ENCODE measurements around the gene DRAXIN.
A peak's percentile ranks its signal among the peaks of the same experiment; 100 is the strongest.

Gene DRAXIN

DNA sequence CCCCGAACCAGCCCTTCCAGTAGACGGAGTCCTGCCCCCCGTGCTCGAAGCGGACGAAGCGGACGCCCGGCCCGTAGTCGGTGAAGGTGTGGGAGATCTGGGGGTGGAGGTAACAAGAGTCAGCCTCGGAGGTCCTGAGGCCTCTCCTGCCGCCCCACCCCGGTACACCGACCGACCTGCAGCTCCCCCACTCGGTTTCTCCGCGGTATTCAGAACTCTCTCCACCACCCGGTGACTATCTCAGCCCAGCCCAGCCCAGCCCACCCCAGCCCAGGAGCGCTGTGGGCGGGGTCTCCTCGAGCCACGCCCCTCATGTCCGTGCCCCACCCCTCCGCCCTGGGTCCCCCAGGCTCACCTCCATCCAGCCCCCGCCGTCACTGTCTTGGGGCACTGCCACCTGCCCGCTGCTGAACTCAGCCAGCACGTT, 42.8 kb upstream of the DRAXIN start:
- Histone ChIP-seq H4K20me1 (ENCODE audit: insufficient read depth, low read length) (no peaks in the 10 kb centered on the region), H3K9me2 (replicated peaks; ENCODE audit: insufficient read depth, low read length) (no peaks in the 10 kb centered on the region), H3K4me2 (ENCODE audit: low read depth, low read length) (no peak overlapping the region), H3K27ac (ENCODE audit: low read length) (no peak overlapping the region), H3K4me1 (ENCODE audit: low read length) (peaks cover 15% of the 10 kb centered on the region), H2AFZ (ENCODE audit: low read length) (no peak overlapping the region), H3K79me2 (ENCODE audit: low read length) (no peaks in the 10 kb centered on the region), H3K9me3 (replicated peaks; ENCODE audit: insufficient read depth, low read length) (no peaks in the 10 kb centered on the region), H3K36me3 (replicated peaks; ENCODE audit: insufficient read depth, low read length) (no peaks in the 10 kb centered on the region), H3F3A (ENCODE audit: insufficient read depth, low read length) (no peaks in the 10 kb centered on the region; the same call in 1 of the 2 replicates), H3K4me3 (ENCODE audit: low read length) (no peak overlapping the region), H3K9ac (ENCODE audit: low read length) (no peak overlapping the region), H3K27me3 (replicated peaks; ENCODE audit: insufficient read depth, low read length) (peaks cover under 1% of the 10 kb centered on the region)
- no peak for DNase-seq
- TF ChIP-seq, protein P1, sequence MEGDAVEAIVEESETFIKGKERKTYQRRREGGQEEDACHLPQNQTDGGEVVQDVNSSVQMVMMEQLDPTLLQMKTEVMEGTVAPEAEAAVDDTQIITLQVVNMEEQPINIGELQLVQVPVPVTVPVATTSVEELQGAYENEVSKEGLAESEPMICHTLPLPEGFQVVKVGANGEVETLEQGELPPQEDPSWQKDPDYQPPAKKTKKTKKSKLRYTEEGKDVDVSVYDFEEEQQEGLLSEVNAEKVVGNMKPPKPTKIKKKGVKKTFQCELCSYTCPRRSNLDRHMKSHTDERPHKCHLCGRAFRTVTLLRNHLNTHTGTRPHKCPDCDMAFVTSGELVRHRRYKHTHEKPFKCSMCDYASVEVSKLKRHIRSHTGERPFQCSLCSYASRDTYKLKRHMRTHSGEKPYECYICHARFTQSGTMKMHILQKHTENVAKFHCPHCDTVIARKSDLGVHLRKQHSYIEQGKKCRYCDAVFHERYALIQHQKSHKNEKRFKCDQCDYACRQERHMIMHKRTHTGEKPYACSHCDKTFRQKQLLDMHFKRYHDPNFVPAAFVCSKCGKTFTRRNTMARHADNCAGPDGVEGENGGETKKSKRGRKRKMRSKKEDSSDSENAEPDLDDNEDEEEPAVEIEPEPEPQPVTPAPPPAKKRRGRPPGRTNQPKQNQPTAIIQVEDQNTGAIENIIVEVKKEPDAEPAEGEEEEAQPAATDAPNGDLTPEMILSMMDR (IDR thresholded peaks at IDR 0.05; ENCODE audit: low read length) = no peak
- TF ChIP-seq EZH2 (optimal IDR thresholded peaks at IDR 0.05; ENCODE audit: low read depth, low read length) (no peak), EZH2phosphoT487 (IDR thresholded peaks at IDR 0.05; ENCODE audit: low read length) (no peak)

DNA sequence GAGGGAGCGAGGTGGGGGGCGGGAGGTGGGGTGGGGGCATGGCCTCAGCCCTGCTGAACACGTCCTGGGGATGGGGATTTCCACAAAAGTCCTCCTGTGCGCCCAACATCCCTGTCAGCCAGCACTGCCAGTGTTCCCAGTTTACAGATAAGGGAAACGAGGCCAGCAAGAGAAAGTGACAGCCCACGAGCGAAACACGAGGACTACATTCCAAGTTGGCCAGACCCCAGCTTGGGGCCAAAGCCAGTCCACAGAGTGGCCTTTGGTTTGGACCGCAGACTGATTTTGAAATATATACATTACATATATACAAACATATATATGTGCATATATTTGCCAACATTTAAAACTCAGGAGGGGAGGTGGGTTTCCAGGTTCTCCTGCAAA, 42.3 kb upstream of the DRAXIN start:
- DNase-seq = no peak
- Histone ChIP-seq H3K9ac (ENCODE audit: low read length) (no peak overlapping the region), H3K9me2 (replicated peaks; ENCODE audit: insufficient read depth, low read length) (no peaks in the 10 kb centered on the region), H3K4me3 (ENCODE audit: low read length) (no peak overlapping the region), H4K20me1 (ENCODE audit: insufficient read depth, low read length) (no peaks in the 10 kb centered on the region), H2AFZ (ENCODE audit: low read length) (no peak overlapping the region), H3K4me1 (ENCODE audit: low read length) (peaks cover 15% of the 10 kb centered on the region), H3K27me3 (replicated peaks; ENCODE audit: insufficient read depth, low read length) (no peaks in the 10 kb centered on the region; the same call in 1 of the 2 replicates), H3K79me2 (ENCODE audit: low read length) (no peaks in the 10 kb centered on the region), H3F3A (ENCODE audit: insufficient read depth, low read length) (no peaks in the 10 kb centered on the region; the same call in 1 of the 2 replicates), H3K27ac (ENCODE audit: low read length) (no peak overlapping the region), H3K9me3 (replicated peaks; ENCODE audit: insufficient read depth, low read length) (no peaks in the 10 kb centered on the region), H3K36me3 (replicated peaks; ENCODE audit: insufficient read depth, low read length) (no peaks in the 10 kb centered on the region), H3K4me2 (ENCODE audit: low read depth, low read length) (no peak overlapping the region)
- TF ChIP-seq EZH2phosphoT487 (IDR thresholded peaks at IDR 0.05; ENCODE audit: low read length) (no peak), EZH2 (optimal IDR thresholded peaks at IDR 0.05; ENCODE audit: low read depth, low read length) (no peak)
- TF ChIP-seq, protein P1 (IDR thresholded peaks at IDR 0.05; ENCODE audit: low read length) = no peak

DNA sequence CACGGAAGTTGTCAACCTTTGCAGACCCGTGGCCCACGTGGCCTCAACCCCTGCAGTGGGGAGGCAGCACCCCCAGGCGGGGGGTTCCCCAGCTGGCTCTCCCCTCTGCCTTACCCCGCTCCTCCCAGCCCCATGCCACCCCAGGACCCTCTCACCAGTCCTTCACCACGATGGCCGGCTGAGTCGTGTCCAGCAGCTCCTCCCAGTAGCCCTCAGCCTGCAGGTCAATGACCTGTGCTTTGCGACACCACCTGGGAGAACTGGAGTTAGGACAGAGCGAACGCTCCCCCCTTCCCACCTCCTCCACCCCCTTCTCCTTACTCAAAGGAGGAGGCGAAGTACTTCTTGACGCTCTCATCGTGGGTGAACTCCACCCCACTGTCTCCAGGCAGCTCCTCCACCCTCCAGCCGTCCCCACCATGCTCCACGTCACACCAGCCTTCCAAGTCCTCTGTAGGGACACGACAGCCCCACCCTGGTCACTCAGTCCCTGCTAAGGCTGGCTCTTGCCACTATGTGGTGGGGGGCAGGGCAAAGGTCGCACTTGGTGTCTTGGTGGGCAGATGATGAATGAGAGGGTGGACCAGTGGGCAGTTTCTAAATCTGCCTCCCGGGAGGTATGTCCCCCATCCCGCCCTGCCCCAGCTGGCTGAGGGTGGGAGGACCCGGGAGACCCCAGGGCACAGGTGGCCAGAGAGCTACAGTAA, 41.7 kb upstream of the DRAXIN start:
- no peaks in the 10 kb centered on the region for H3K9me3 ChIP-seq (replicated peaks; ENCODE audit: insufficient read depth, low read length)
- H3K36me3 ChIP-seq (replicated peaks; ENCODE audit: insufficient read depth, low read length) = no peaks in the 10 kb centered on the region
- H3K4me3 ChIP-seq (ENCODE audit: low read length) = peak overlapping the region; percentile 57; the same call in 1 of the 2 replicates
- H2AFZ ChIP-seq (ENCODE audit: low read length) = peak overlapping the region; percentile 84; the same call in 1 of the 2 replicates
- no peak for DNase-seq
- no peaks in the 10 kb centered on the region; the same call in 1 of the 2 replicates for H3K27me3 ChIP-seq (replicated peaks; ENCODE audit: insufficient read depth, low read length)
- no peak overlapping the region for H3K9ac ChIP-seq (ENCODE audit: low read length)
- no peaks in the 10 kb centered on the region for H3K9me2 ChIP-seq (replicated peaks; ENCODE audit: insufficient read depth, low read length)
- H3F3A ChIP-seq (ENCODE audit: insufficient read depth, low read length) = no peaks in the 10 kb centered on the region; the same call in 1 of the 2 replicates
- H3K4me2 ChIP-seq (ENCODE audit: low read depth, low read length) = peak overlapping the region; percentile 93; the same call in 1 of the 2 replicates
- H3K79me2 ChIP-seq (ENCODE audit: low read length) = no peaks in the 10 kb centered on the region
- H3K27ac ChIP-seq (ENCODE audit: low read length) = no peak overlapping the region
- H3K4me1 ChIP-seq (ENCODE audit: low read length) = peaks cover 15% of the 10 kb centered on the region
- no peaks in the 10 kb centered on the region for H4K20me1 ChIP-seq (ENCODE audit: insufficient read depth, low read length)
- TF ChIP-seq EZH2 (optimal IDR thresholded peaks at IDR 0.05; ENCODE audit: low read depth, low read length) (no peak), EZH2phosphoT487 (IDR thresholded peaks at IDR 0.05; ENCODE audit: low read length) (no peak)
- TF ChIP-seq, protein P1 (IDR thresholded peaks at IDR 0.05; ENCODE audit: low read length) = no peak

Data from MM.1S (cell line).